Measurements from ENCODE around the gene ITGB7. TPM values are rescaled to one million over a fixed set of nuclear protein-coding genes. Genes with fewer than 3 reads are reported as not detected.

ITGB7 gene
- total and polyA plus RNA-seq, 9 of the 15 experiments (the other 6 are each of a cell fraction or from before 2014, with no cell fraction given): 0.06 to 2.0 (median 0.67) TPM

DNA sequence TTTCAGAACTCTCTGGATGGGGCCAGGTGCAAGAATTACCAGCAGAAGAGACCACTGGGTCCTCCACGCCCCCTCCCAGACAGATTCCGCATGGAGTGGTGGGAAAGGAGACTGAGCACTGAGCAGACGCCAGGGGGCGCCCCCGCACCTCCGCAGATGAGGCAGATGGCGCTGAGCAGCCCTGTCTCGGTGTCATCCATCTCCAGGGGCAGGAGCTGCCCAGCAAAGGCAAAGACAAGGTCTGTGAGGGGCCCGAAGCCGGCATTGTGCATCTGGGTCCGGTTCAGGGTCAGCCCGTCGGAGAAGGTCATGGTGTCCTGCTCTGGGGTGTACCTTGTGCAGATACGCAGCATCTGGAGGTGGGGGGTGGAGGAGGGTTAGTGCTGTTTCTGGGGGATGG, 6.3 kb upstream of the ITGB7 start (continued):
- TF ChIP-seq ZBTB40 (IDR thresholded peaks at IDR 0.05): no peak
- TF ChIP-seq ZBTB40 (CRISPR knock-in tag; IDR thresholded peaks at IDR 0.05): no peak
- TF ChIP-seq PML (IDR thresholded peaks at IDR 0.05; ENCODE audit: low read length): no peak
- TF ChIP-seq KLF6 (CRISPR knock-in tag; IDR thresholded peaks at IDR 0.05; ENCODE audit: borderline replicate concordance): no peak
- peak; percentile 42; the same call in 1 of the 2 replicates for TF ChIP-seq ATF7 (IDR thresholded peaks at IDR 0.05)
- TF ChIP-seq, protein P1, sequence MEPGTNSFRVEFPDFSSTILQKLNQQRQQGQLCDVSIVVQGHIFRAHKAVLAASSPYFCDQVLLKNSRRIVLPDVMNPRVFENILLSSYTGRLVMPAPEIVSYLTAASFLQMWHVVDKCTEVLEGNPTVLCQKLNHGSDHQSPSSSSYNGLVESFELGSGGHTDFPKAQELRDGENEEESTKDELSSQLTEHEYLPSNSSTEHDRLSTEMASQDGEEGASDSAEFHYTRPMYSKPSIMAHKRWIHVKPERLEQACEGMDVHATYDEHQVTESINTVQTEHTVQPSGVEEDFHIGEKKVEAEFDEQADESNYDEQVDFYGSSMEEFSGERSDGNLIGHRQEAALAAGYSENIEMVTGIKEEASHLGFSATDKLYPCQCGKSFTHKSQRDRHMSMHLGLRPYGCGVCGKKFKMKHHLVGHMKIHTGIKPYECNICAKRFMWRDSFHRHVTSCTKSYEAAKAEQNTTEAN (CRISPR knock-in tag; IDR thresholded peaks at IDR 0.05): no peak
- 0 out of 2 replicates have a peak, but pooled peaks have one; percentile 5 for TF ChIP-seq TAL1 (IDR thresholded peaks at IDR 0.05)
- no peak for TF ChIP-seq EWSR1 (IDR thresholded peaks at IDR 0.05; ENCODE audit: borderline replicate concordance, low read depth, partially characterized antibody)
- TF ChIP-seq, protein P2, sequence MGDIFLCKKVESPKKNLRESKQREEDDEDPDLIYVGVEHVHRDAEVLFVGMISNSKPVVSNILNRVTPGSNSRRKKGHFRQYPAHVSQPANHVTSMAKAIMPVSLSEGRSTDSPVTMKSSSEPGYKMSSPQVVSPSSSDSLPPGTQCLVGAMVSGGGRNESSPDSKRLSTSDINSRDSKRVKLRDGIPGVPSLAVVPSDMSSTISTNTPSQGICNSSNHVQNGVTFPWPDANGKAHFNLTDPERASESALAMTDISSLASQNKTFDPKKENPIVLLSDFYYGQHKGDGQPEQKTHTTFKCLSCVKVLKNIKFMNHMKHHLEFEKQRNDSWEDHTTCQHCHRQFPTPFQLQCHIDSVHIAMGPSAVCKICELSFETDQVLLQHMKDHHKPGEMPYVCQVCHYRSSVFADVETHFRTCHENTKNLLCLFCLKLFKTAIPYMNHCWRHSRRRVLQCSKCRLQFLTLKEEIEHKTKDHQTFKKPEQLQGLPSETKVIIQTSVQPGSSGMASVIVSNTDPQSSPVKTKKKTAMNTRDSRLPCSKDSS (IDR thresholded peaks at IDR 0.05; ENCODE audit: low read depth, partially characterized antibody): no peak
- no peak for TF ChIP-seq ZNF134 (CRISPR knock-in tag; conservative IDR thresholded peaks at IDR 0.05)
- no peak for TF ChIP-seq ZNF217 (CRISPR knock-in tag; IDR thresholded peaks at IDR 0.05)
- no peak for TF ChIP-seq FOXP4 (CRISPR knock-in tag; IDR thresholded peaks at IDR 0.05; ENCODE audit: borderline replicate concordance)
- TF ChIP-seq, protein P3, sequence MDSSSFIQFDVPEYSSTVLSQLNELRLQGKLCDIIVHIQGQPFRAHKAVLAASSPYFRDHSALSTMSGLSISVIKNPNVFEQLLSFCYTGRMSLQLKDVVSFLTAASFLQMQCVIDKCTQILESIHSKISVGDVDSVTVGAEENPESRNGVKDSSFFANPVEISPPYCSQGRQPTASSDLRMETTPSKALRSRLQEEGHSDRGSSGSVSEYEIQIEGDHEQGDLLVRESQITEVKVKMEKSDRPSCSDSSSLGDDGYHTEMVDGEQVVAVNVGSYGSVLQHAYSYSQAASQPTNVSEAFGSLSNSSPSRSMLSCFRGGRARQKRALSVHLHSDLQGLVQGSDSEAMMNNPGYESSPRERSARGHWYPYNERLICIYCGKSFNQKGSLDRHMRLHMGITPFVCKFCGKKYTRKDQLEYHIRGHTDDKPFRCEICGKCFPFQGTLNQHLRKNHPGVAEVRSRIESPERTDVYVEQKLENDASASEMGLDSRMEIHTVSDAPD (CRISPR knock-in tag; IDR thresholded peaks at IDR 0.05): no peak
